ENCODE data around the gene AUTS2.

DNA sequence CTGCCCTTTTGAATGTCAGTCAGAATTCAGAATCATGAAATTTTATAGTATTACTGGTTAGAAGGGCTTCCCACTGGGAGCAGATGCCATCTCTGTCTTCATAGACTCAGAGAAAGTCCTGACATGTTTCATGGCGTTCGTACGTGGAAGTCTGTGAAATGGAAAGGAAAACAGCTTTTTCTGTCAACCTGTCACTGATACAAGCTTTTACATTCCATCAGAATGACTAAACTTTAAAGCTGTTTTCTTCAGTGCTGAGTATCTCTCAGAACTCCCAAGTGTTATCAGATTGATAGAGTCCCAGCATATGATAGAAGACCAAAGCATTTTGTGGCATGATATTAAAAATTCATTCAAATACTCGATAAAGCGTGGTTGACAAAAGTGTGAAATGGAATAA, 807.0 kb downstream of the AUTS2 start:
- TF ChIP-seq POLR2A (IDR thresholded peaks at IDR 0.05): no peak
- TF ChIP-seq, protein P1, sequence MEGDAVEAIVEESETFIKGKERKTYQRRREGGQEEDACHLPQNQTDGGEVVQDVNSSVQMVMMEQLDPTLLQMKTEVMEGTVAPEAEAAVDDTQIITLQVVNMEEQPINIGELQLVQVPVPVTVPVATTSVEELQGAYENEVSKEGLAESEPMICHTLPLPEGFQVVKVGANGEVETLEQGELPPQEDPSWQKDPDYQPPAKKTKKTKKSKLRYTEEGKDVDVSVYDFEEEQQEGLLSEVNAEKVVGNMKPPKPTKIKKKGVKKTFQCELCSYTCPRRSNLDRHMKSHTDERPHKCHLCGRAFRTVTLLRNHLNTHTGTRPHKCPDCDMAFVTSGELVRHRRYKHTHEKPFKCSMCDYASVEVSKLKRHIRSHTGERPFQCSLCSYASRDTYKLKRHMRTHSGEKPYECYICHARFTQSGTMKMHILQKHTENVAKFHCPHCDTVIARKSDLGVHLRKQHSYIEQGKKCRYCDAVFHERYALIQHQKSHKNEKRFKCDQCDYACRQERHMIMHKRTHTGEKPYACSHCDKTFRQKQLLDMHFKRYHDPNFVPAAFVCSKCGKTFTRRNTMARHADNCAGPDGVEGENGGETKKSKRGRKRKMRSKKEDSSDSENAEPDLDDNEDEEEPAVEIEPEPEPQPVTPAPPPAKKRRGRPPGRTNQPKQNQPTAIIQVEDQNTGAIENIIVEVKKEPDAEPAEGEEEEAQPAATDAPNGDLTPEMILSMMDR (IDR thresholded peaks at IDR 0.05): no peak
